Left hindlimb (tissue), 1 donor: ENCODE results near the gene TEX101.

Experiments
- DNase-seq: peaks from one replicate; pipeline ENCODE4 v3.0.0-alpha.2; 2018

Gene TEX101

GRCh38 chr19:43452582-43452981, 37.9 kb downstream of the TEX101 start:
- no peak for DNase-seq

GRCh38 chr19:43454031-43454430, 39.3 kb downstream of the TEX101 start:
- no peak for DNase-seq

GRCh38 chr19:43455321-43456113, 40.8 kb downstream of the TEX101 start:
- no peak for DNase-seq

- no peak for DNase-seq
Observed at GRCh38 chr19:43457809-43458208, 43.1 kb downstream of the TEX101 start.

GRCh38 chr19:43460362-43461016, 45.8 kb downstream of the TEX101 start:
- no peak for DNase-seq

GRCh38 chr19:43461303-43461702, 46.6 kb downstream of the TEX101 start:
- DNase-seq, result no peak

- DNase-seq, result no peak
Observed at GRCh38 chr19:43462383-43462782, 47.7 kb downstream of the TEX101 start.

GRCh38 chr19:43462785-43463380, 48.2 kb downstream of the TEX101 start:
- DNase-seq, result no peak

- DNase-seq, result peak; percentile 96
Observed at GRCh38 chr19:43463381-43464133, 48.9 kb downstream of the TEX101 start.

- no peak for DNase-seq
Observed at GRCh38 chr19:43464134-43464775, 49.6 kb downstream of the TEX101 start.

GRCh38 chr19:43465468-43466120, 50.9 kb downstream of the TEX101 start, which contains the start of gene LYPD3:
TSS of gene LYPD3 (minus strand) at chr19:43465608. CDS start at chr19:43465571, 37 bp downstream.
- DNase-seq, result peak; percentile 36

- no peak for DNase-seq
Observed at GRCh38 chr19:43466793-43467192, 52.1 kb downstream of the TEX101 start.

- DNase-seq, result no peak
Observed at GRCh38 chr19:43467276-43467675, 52.6 kb downstream of the TEX101 start.

GRCh38 chr19:43467730-43468129, 53.0 kb downstream of the TEX101 start:
- DNase-seq, result no peak
